HAP-1 (cell line): ENCODE data around the gene ITGAD.

Source experiments
- DNase-seq, 2 experiments: peaks; one replicate each; pipeline ENCODE4 v3.0.0-alpha.2; 2016 to 2020; ENCODE audit warnings: low spot score in 2 of 2
- H3K27me3 ChIP-seq: fragments of 250-450 bp; sonication (Bioruptor Pico); 2 replicates; pipeline ENCODE4 v1.5.1; 2020; ENCODE audit warnings: low read depth, mild to moderate bottlenecking, moderate library complexity
- H3K36me3 ChIP-seq: fragments of 250-450 bp; sonication (Bioruptor Pico); replicated peaks from 2 replicates; pipeline ENCODE4 v1.5.1; 2020; ENCODE audit warnings: mild to moderate bottlenecking
- H3K4me1 ChIP-seq: fragments of 250-450 bp; sonication (Bioruptor Pico); 2 replicates; pipeline ENCODE4 v1.5.1; 2020; ENCODE audit warnings: mild to moderate bottlenecking
- H3K4me3 ChIP-seq: fragments of 250-450 bp; sonication (Bioruptor Pico); 2 replicates; pipeline ENCODE4 v1.5.1; 2020; ENCODE audit warnings: mild to moderate bottlenecking, moderate library complexity
- H3K9me3 ChIP-seq: fragments of 250-450 bp; sonication (Bioruptor Pico); 2 replicates; pipeline ENCODE4 v1.5.1; 2020; ENCODE audit warnings: mild to moderate bottlenecking, moderate library complexity
- in situ Hi-C: fragments of 300-500 bp; cut with MboI; formaldehyde crosslinking; loops from 3 replicates; pipeline ENCODE4 v1.14.3; 2020; ENCODE audit warnings: low sequenced_read_pairs, inconsistent platforms, mixed read lengths

The ITGAD gene

GRCh38 chr16:31470615-31471014 is 77.5 kb downstream of the ITGAD start:
- in situ Hi-C loops = no loop called here
- peaks cover 10% of the 10 kb centered on the region for H3K4me1 ChIP-seq
- H3K27me3 ChIP-seq = no peaks in the 10 kb centered on the region
- H3K36me3 ChIP-seq = 0 out of 2 replicates have a peak, but pooled peaks cover 3% of the 10 kb centered on the region
- DNase-seq = no peak
- no peaks in the 10 kb centered on the region for H3K9me3 ChIP-seq
- H3K4me3 ChIP-seq = no peak overlapping the region

GRCh38 chr16:31471241-31471874 is 78.2 kb downstream of the ITGAD start:
- Histone ChIP-seq H3K27me3 (no peaks in the 10 kb centered on the region), H3K4me3 (peak overlapping the region; percentile 48), H3K4me1 (peaks cover 10% of the 10 kb centered on the region), H3K36me3 (0 out of 2 replicates have a peak, but pooled peaks cover 3% of the 10 kb centered on the region), H3K9me3 (no peaks in the 10 kb centered on the region)
- in situ Hi-C loops = no loop called here
- no peak for DNase-seq

GRCh38 chr16:31471875-31472708 is 79.0 kb downstream of the ITGAD start, which contains the start of gene TGFB1I1:
Gene TGFB1I1, plus strand, starts transcription at chr16:31472152. Its CDS starts 37 bp downstream, at chr16:31472189.
- in situ Hi-C loops = no loop called here
- H3K9me3 ChIP-seq = no peaks in the 10 kb centered on the region
- H3K36me3 ChIP-seq = 0 out of 2 replicates have a peak, but pooled peaks cover 1% of the 10 kb centered on the region
- peak within 1 kb of the TSS; percentile 48 for H3K4me3 ChIP-seq
- DNase-seq = peak in 1 of 2 experiments; percentile 67
- H3K27me3 ChIP-seq = no peaks in the 10 kb centered on the region
- peaks cover 10% of the 10 kb centered on the region for H3K4me1 ChIP-seq

- no peaks in the 10 kb centered on the region for H3K36me3 ChIP-seq
- in situ Hi-C loops = no loop called here
- no peaks in the 10 kb centered on the region for H3K27me3 ChIP-seq
- H3K4me3 ChIP-seq = peak overlapping the region; percentile 48
- H3K9me3 ChIP-seq = no peaks in the 10 kb centered on the region
- peaks cover 10% of the 10 kb centered on the region for H3K4me1 ChIP-seq
- DNase-seq = peak in 1 of 2 experiments; percentile 85
Observed at GRCh38 chr16:31472709-31473203, 79.6 kb downstream of the ITGAD start.

GRCh38 chr16:31473264-31473984 is 80.3 kb downstream of the ITGAD start:
- Histone ChIP-seq H3K4me3 (no peak overlapping the region), H3K27me3 (no peaks in the 10 kb centered on the region), H3K9me3 (no peaks in the 10 kb centered on the region), H3K36me3 (no peaks in the 10 kb centered on the region), H3K4me1 (peaks cover 10% of the 10 kb centered on the region)
- DNase-seq = no peak
- in situ Hi-C loops = no loop called here

GRCh38 chr16:31474173-31474714 is 81.1 kb downstream of the ITGAD start:
- in situ Hi-C loops = no loop called here
- H3K4me1 ChIP-seq = peaks cover 10% of the 10 kb centered on the region

GRCh38 chr16:31474773-31475738 is 81.9 kb downstream of the ITGAD start:
- no peak overlapping the region for H3K4me3 ChIP-seq
- no peaks in the 10 kb centered on the region for H3K27me3 ChIP-seq
- H3K4me1 ChIP-seq = peaks cover 10% of the 10 kb centered on the region
- no peaks in the 10 kb centered on the region for H3K9me3 ChIP-seq
- in situ Hi-C loops = no loop called here
- no peaks in the 10 kb centered on the region for H3K36me3 ChIP-seq
- no peak for DNase-seq

More at GRCh38 chr16:31474173-31474714, 81.1 kb downstream of the ITGAD start:
- Histone ChIP-seq H3K9me3 (no peaks in the 10 kb centered on the region), H3K4me3 (no peak overlapping the region), H3K36me3 (no peaks in the 10 kb centered on the region), H3K27me3 (no peaks in the 10 kb centered on the region)
- DNase-seq = no peak

GRCh38 chr16:31475946-31476302 is 82.8 kb downstream of the ITGAD start:
- H3K27me3 ChIP-seq = no peaks in the 10 kb centered on the region
- H3K4me1 ChIP-seq = peaks cover 10% of the 10 kb centered on the region

More at GRCh38 chr16:31475946-31476302, 82.8 kb downstream of the ITGAD start:
- H3K9me3 ChIP-seq = no peaks in the 10 kb centered on the region
- no peak overlapping the region for H3K4me3 ChIP-seq
- no peak for DNase-seq
- no peaks in the 10 kb centered on the region for H3K36me3 ChIP-seq
- in situ Hi-C loops = no loop called here
